ENCODE results near the gene SMPDL3A. TPM values are rescaled to one million over a fixed set of nuclear protein-coding genes. Genes with fewer than 3 reads are reported as not detected.

Gene SMPDL3A
- total RNA-seq, 6 donors from 2014 or later = 11.0 to 19.9 (median 15.6) TPM

DNA sequence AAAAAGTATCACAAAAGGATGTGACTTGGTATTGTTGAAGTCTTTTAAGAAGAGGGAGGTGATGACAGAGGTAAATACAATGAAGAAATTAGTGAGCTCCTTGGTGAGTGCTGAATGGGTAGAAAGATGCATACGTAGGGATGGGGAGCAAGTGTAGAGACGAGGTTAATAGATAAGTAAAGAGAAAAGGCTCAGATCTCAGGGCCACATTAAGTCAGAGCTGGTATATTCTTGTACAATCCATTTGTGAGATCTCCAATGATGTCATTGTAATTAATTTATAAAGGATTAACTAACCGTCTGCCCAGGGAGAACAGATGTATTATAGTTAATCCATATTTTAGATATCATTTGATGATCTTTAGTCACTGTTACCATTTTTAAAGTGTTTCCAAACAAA lies 43.4 kb downstream of the SMPDL3A start:
- TF ChIP-seq POLR2AphosphoS5 (IDR thresholded peaks at IDR 0.05) (no peak), EP300 (IDR thresholded peaks at IDR 0.05) (no peak), POLR2A (IDR thresholded peaks at IDR 0.05) (no peak)
- TF ChIP-seq, protein P1, sequence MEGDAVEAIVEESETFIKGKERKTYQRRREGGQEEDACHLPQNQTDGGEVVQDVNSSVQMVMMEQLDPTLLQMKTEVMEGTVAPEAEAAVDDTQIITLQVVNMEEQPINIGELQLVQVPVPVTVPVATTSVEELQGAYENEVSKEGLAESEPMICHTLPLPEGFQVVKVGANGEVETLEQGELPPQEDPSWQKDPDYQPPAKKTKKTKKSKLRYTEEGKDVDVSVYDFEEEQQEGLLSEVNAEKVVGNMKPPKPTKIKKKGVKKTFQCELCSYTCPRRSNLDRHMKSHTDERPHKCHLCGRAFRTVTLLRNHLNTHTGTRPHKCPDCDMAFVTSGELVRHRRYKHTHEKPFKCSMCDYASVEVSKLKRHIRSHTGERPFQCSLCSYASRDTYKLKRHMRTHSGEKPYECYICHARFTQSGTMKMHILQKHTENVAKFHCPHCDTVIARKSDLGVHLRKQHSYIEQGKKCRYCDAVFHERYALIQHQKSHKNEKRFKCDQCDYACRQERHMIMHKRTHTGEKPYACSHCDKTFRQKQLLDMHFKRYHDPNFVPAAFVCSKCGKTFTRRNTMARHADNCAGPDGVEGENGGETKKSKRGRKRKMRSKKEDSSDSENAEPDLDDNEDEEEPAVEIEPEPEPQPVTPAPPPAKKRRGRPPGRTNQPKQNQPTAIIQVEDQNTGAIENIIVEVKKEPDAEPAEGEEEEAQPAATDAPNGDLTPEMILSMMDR (IDR thresholded peaks at IDR 0.05) = no peak
- H3K9me3 ChIP-seq = no peaks in the 10 kb centered on the region
- WGBS, 2 donors = 83 to 86% methylated on average over 3 of the region's 3 CpGs
- H3K27me3 ChIP-seq = no peaks in the 10 kb centered on the region
- H3K27ac ChIP-seq = no peak overlapping the region
- DNase-seq = no peak
- H3K36me3 ChIP-seq = no peaks in the 10 kb centered on the region
- ATAC-seq (ENCODE audit: low FRiP score in 2 of 2) = no peak
- H3K4me1 ChIP-seq = no peaks in the 10 kb centered on the region
- H3K4me3 ChIP-seq = no peak overlapping the region

DNA sequence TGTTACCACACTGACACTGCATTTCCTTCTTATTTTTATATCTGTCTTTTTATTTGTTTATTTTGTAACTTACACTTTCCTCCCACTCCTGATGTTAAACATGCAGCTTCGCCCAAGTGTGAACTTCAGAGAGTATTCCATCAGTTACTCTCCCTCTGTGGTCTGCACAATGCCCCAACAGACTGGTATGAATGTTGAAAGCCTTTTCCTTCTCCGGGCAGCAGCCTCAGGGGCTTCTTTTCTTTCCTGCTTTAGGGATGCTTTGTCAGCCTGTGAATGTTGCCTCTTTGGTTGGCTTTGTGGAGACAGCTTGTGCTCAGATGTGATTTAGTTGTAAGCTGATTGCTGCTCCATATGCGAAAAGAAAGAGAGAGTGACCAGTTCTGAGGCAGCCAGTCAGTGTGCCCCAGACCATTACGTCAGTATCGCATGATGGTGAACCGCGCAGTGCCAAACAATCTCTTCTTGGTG lies 44.0 kb downstream of the SMPDL3A start:
- no peak overlapping the region for H3K27ac ChIP-seq
- H3K36me3 ChIP-seq = no peaks in the 10 kb centered on the region
- no peak overlapping the region for H3K4me3 ChIP-seq
- WGBS, 2 donors = 92 to 95% methylated on average over 7 of the region's 7 CpGs
- ATAC-seq (ENCODE audit: low FRiP score in 2 of 2) (no peak), DNase-seq (no peak)
- no peaks in the 10 kb centered on the region for H3K9me3 ChIP-seq
- TF ChIP-seq POLR2AphosphoS5 (IDR thresholded peaks at IDR 0.05) (no peak), POLR2A (IDR thresholded peaks at IDR 0.05) (no peak), EP300 (IDR thresholded peaks at IDR 0.05) (no peak)
- TF ChIP-seq, protein P1 (IDR thresholded peaks at IDR 0.05) = no peak
- H3K4me1 ChIP-seq = no peaks in the 10 kb centered on the region
- H3K27me3 ChIP-seq = no peaks in the 10 kb centered on the region

DNA sequence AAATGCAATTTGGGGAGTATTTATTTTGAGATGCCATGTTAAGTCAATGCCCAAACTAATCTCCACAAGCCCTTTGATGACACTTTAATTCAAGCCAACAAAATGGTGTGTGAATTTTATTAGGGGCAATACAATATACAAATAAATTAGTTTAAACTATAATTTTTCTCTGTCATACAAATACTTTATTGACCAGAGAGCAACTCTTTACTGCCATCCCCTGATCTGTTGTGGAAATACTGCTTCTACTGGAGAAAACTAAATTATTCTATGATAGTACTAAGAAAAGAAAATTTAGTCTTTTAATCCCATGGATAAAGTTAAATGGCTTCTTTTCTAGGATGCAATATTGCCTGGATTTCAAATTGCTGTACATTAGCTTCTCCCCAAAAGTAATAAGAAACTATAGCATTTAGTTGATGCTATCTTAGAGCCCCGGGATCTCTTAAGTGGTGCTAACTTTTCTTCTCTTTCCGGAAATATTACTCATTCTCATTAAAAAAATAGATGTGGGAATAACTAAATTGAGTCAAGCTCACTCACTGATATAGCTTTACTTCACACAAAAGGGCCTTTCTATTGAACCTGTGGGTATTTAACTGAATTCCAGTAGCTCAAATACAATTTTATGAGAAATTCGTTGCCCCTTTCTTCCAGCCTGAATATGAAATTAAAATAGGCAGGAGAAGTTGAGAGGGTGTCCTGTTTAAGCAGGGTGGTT lies 49.2 kb downstream of the SMPDL3A start:
- no peak for DNase-seq
- Histone ChIP-seq H3K27me3 (no peaks in the 10 kb centered on the region), H3K36me3 (no peaks in the 10 kb centered on the region), H3K4me3 (no peak overlapping the region), H3K9me3 (no peaks in the 10 kb centered on the region), H3K4me1 (no peaks in the 10 kb centered on the region), H3K27ac (no peak overlapping the region)
- TF ChIP-seq, protein P1 (IDR thresholded peaks at IDR 0.05) = peak in 2 of 6 experiments; percentile 32
- TF ChIP-seq POLR2A (IDR thresholded peaks at IDR 0.05) (no peak), EP300 (IDR thresholded peaks at IDR 0.05) (no peak)
- WGBS, 2 donors = 80 to 83% methylated on average over 3 of the region's 3 CpGs
- no peak for ATAC-seq (ENCODE audit: low FRiP score in 2 of 2)

DNA sequence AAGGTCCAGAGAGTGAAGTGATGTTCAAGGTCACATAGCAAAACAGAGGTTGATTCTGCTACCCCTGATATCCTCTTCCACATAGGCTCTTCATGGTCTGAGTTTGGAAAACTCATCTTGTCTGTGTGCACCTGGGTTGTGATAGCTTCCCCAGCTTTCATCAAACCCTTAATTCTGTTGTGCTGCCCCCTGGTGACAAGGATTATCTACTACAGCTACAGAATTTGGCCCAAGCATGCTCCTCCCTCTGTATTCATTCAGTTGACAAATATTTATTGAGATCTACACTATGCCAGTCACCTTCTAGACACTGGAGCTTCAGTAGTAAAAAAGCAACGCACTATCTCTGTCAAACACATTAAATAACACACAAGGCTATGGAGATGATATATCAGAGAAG lies 50.4 kb downstream of the SMPDL3A start:
- DNase-seq (peak in 1 of 2 donors; percentile 45), ATAC-seq (ENCODE audit: low FRiP score in 2 of 2) (peak; percentile 70 to 80)
- no peak overlapping the region for H3K4me3 ChIP-seq
- no peak for TF ChIP-seq POLR2AphosphoS5 (IDR thresholded peaks at IDR 0.05)
- no peak for TF ChIP-seq POLR2A (IDR thresholded peaks at IDR 0.05)
- TF ChIP-seq EP300 (IDR thresholded peaks at IDR 0.05) = no peak
- TF ChIP-seq, protein P1 (IDR thresholded peaks at IDR 0.05) = peak; percentile 60 to 78 (median 72)
- H3K9me3 ChIP-seq = no peaks in the 10 kb centered on the region
- H3K27ac ChIP-seq = no peak overlapping the region
- no peaks in the 10 kb centered on the region for H3K4me1 ChIP-seq
- no peaks in the 10 kb centered on the region for H3K27me3 ChIP-seq
- WGBS, 2 donors = 0 to 4% methylated on average over 1 of the region's 1 CpG
- H3K36me3 ChIP-seq = no peaks in the 10 kb centered on the region

DNA sequence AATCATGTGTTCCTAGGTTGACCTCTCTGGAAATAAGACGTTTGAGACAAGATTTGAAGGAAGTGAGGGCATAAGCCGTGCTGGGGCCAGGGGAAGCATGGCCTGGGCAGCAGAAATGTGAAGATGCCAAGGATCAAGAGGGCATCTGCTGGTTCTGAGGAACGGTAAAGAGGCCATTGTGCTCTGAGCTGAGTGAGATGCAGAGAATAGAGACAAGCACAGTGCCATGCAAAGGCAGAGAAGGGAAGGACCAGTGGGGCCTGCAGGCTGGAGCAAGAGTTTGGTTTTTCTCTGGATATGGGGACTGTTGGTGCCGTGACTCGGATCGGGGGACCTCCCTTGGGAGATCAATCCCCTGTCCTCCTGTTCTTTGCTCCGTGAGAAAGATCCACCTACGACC lies 50.8 kb downstream of the SMPDL3A start:
- Histone ChIP-seq H3K4me1 (no peaks in the 10 kb centered on the region), H3K4me3 (no peak overlapping the region), H3K9me3 (no peaks in the 10 kb centered on the region), H3K36me3 (no peaks in the 10 kb centered on the region), H3K27me3 (no peaks in the 10 kb centered on the region), H3K27ac (no peak overlapping the region)
- no peak for TF ChIP-seq POLR2AphosphoS5 (IDR thresholded peaks at IDR 0.05)
- TF ChIP-seq, protein P1 (IDR thresholded peaks at IDR 0.05) = peak in 1 of 6 experiments; percentile 17
- ATAC-seq (ENCODE audit: low FRiP score in 2 of 2) = no peak
- DNase-seq = no peak
- 66 to 72% methylated on average over 8 of the region's 8 CpGs for WGBS, 2 donors
